Left lobe of liver (tissue), 2 donors: ENCODE results near the gene SNRNP70. TPM values are rescaled to one million over a fixed set of nuclear protein-coding genes. Genes with fewer than 3 reads are reported as not detected.

Source experiments
- ATAC-seq: fragments of 200-7000 bp; cut with Tn5 transposase; one replicate; pipeline ENCODE4 v1.9.1; 2020; ENCODE audit warnings: mild to moderate bottlenecking, moderate library complexity
- DNase-seq: peaks from one replicate; pipeline ENCODE4 v3.0.0-alpha.2; 2020; ENCODE audit warnings: low spot score
- total RNA-seq: library from RNA; stranded (reverse); gene quantifications from one replicate; pipeline ENCODE4 v1.2.1, GENCODE V29; 2021
- donor health status: DM: no; HTN: no; CAD: no; lungs with moderate emphysema.
- donor health status: DM: no; HTN: yes; CAD: no.

The SNRNP70 gene
- total RNA-seq, 1 donor from 2014 or later = 170 TPM

DNA sequence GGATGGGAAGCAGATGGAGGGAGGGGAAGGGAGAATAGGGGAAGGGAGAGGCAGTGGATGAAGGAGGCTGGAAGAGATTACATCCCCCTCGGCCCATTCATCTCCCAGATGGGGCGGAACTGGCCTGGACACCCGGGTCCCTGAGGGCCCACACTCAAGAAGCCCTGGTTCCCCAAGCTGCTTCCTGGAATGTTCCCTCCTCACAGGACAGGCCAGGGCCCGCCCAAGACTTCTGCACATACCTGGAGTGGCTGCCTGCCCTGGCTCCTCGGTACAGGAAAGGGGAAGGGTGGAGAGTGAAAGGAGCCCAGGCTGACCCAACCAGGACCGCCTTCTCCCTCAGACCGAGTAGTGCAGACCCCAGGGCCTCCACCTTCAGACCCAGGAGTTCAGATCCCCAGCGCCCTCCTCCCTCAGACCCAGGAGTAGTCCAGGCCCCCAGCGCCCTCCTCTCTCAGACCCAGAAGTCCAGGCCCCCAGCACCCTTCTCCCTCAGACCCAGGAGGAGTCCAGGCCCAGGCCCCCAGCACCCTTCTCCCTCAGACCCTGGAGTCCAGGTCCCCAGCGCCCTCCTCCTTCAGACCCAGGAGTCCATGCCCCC, 21.1 kb upstream of the SNRNP70 start:
- no peak for DNase-seq
- ATAC-seq = no peak

- ATAC-seq (peak; percentile 65), DNase-seq (no peak)
These were observed 20.3 kb upstream of the SNRNP70 start, which contains the start of gene NTF4 for GRCh38 chr19:49064768-49065611. Gene NTF4 (minus strand): TSS chr19:49064818. CDS start chr19:49061997, 2,821 bp downstream.

DNA sequence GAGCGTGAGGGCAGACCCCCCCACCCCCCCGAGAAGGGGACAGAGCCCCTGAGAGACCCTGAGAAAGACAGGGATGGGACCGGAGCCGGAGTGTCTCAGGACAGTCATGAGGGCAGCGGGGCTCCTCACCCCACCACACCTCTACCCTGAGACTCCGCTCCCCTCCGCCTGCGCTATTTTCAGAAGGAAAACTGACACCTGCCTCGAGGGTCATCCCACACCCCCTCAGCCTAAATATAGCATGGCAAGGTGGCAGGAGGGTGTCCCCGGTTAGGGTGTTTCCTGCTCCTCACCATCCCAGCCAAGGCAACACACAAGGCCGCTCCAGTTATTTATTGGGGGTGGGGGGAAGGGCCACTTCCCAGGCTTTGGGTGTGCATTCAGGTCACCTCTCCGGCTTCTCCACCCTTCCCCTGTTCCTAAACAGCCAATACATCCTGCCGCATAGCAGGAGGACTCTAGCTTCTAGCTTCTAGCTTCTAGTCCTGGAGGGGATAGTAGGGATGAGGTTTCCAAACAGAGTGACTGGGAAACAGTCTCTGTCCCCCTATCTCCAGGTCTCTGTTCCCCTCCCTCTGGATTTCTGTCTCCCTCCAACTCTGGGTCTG, 19.2 kb upstream of the SNRNP70 start:
- DNase-seq = no peak
- ATAC-seq = no peak

DNA sequence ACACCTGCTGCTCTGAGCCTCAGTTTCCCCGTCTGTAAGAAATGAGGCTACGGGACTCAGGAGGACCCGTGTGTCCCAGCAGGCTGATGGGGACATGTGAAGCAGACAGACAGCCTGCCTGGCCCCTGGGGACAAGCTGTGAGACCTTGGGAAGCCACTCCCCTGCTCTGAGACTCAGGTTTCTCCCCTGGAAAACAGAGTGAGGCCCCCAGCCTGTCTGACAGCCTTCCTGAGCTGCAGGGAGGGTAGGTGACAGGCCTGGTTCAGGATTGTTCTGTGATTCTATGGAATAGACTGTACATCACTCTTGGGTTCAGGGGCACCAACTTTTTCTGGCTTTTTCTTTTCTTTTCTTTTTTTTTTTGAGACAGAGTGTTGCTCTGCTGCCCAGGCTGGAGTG, 17.7 kb upstream of the SNRNP70 start:
- no peak for ATAC-seq
- DNase-seq = no peak

DNA sequence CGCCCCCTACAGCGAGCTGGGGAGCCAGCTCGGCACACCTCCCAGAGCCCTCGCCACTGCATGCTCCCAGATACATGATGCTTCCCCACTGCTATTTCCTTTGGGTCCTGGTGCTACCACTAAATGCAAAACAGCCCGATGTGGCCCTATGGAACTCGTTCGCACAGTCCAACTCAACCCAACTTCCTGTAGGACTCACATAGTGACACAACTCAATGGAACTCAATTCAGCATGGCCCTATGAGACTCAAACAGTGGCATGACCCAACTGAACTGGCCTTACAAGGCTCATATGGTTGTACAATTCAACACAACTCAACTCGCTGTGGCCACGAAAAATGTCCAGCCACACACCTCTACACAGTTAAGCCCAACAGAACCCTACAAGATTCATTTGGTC, 16.2 kb upstream of the SNRNP70 start:
- ATAC-seq = no peak
- DNase-seq = no peak

DNA sequence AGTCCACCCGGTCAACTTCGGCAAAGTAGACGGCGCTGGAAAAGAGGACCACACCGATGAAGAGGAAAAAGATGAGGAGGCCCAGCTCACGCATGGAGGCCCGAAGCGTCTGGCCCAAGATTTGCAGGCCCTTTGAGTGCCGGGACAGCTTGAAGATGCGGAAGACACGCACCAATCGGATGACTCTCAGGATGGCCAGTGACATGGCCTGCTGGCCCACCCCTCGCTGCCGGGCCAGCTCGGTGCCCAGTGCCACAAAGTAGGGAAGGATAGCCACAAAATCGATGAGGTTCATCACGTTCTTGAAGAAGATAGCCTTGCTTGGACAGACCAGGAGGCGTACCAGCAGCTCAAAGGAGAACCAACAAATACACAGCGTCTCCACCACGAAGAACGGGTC, 14.8 kb upstream of the SNRNP70 start:
- no peak for ATAC-seq
- DNase-seq = no peak

DNA sequence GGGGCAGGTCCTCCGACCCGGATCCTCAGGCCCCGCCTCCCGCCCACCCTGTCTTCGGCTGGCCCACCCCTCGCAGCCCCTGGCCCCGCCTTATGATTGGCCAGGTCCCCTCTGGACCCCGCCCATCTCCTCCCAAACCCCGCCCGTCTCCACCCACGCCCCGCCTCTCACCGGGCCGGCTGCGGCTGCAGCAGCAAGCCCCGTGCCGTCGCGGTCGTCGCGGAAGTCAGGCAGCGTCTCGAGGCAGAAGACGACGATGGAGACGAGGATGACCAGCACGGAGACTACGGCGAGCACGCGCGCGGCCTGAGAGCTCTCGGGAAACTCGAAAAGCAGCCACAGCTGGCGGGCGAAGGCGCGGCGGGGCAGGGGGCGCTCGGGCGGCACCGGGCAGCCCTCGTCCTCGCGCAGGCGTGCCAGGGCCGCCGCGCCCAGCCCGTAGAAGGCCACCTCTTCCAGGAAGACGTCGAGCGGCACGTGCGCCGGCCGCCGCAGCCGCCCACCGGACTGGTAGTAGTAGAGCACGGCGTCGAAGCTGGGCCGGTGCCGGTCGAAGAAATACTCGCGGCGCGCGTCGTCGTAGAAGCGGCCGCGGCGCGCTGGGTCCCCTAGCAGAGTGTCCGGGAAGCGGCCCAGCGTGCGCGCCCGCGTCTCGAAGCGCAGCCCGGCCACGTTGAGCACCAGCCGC, 13.2 kb upstream of the SNRNP70 start:
- ATAC-seq = no peak
- DNase-seq = no peak

GRCh38 chr19:49073514-49074378, 11.5 kb upstream of the SNRNP70 start:
- ATAC-seq (peak; percentile 41), DNase-seq (no peak)

DNA sequence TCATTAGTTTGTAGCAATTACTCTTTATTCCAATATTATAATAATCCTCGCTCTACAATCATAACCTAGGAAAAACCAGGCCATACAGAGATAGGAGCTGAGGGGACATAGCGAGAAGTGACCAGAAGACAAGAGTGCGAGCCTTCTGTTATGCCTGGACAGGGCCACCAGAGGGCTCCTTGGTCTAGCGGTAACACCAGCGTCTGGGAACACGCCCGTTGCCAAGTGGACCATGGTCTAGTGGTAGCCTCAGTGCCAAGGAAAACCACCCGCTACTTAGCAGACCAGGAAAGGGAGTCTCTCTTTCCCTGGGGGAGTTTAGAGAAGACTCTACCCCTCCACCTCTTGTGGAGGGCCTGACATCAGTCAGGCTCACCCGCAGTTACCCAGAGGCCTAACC, 10.4 kb upstream of the SNRNP70 start:
- peak; percentile 64 for ATAC-seq
- DNase-seq = peak; percentile 81

DNA sequence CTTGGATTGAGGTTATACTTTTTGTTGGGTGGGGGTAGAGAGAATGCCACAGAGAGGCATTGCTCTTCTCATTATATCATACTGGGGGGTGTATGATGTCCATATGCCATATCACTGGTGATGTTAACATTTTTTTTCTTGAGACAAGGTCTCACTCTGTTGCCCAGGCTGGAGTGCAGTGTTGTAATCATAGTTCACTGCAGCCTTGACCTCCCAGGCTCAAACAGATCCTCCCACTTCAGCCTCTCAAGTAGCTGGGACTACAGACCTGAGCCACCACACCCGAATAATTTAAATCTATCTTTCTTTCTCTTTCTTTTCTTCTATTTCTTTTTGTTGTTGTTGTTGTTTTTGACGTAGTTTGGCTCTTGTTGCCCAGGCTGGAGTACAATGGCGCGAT, 4.9 kb upstream of the SNRNP70 start:
- ATAC-seq = no peak
- no peak for DNase-seq

GRCh38 chr19:49081273-49081672, 4.0 kb upstream of the SNRNP70 start:
- no peak for DNase-seq
- ATAC-seq = no peak

- no peak for ATAC-seq
- DNase-seq = no peak
These were observed 838 bp upstream of the SNRNP70 start for GRCh38 chr19:49084206-49085019.

DNA sequence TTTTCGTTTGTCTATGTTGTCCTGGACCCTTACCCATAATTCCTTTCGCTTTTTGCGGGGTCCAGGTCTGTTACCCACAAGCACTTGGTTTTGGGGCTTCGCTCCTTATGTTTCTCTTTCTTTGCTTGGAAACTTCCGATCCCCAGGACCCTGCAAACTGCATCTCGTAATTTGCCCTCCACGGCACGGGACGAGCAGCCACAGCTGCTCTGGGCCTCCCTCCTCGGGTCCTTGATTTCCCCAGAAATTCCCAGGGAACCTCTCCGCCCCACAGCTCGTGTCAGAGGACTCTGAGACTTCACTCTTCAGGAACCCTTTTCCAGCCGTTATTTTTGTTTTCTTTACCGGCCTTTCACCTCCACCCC, 599 bp downstream of the SNRNP70 start:
- ATAC-seq (no peak), DNase-seq (no peak)

GRCh38 chr19:49086296-49086695, 1.0 kb downstream of the SNRNP70 start:
- ATAC-seq = no peak
- DNase-seq = no peak

DNA sequence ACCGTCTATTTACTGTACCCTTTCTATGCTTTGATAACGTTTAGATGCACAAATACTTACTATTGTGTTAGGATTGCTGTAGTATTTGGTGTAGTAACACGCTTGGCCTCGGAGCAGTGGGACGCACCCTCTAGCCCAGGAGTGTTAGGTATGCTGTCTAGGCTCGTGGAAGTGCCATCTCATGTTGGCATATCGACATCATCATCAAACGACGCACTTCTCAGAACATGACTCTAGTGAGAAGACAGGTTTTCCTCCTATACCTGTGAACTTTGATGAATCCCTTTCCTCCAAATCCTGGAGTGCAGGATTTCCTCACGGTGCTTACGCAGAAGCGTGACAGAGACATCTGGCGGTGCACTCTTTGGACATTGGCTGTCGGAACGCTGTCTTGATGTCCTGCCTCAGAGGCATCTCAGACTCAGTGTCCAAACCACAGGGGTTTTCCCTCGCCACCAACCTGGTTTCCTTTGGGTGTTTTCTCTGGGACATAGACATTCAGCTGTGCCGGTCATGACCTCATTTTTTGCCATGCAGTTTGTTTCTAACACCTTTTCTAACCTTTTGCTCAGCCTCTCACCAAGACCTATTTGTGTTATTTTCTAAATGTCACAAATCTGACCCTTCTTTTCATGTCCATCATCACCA, 6.3 kb downstream of the SNRNP70 start:
- ATAC-seq (no peak), DNase-seq (no peak)

DNA sequence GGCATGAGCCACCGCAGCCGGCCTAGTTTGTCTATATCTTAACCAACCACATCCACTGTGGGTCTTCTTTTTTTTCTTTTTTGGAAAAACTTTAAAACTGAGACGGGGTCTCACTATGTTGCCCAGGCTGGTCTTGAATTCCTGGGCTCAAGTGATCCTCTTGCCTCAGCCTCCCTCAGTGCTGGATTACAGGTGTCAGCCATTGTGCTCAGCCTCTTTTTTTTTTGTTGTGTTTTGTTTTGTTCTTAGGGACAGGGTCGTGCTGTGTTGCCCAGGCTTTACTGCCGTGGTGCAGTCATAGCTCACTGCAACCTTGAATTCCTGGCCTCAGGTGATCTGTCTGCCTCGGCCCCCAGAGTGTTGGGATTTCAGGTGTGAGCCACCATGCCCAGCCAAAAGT, 7.4 kb downstream of the SNRNP70 start:
- DNase-seq = no peak
- ATAC-seq = no peak

GRCh38 chr19:49094505-49095482, 9.5 kb downstream of the SNRNP70 start:
- no peak for ATAC-seq
- DNase-seq = no peak
